ENCODE measurements around the gene TOMM7.
A peak's percentile ranks its signal among the peaks of the same experiment; 100 is the strongest.

Gene TOMM7

DNA sequence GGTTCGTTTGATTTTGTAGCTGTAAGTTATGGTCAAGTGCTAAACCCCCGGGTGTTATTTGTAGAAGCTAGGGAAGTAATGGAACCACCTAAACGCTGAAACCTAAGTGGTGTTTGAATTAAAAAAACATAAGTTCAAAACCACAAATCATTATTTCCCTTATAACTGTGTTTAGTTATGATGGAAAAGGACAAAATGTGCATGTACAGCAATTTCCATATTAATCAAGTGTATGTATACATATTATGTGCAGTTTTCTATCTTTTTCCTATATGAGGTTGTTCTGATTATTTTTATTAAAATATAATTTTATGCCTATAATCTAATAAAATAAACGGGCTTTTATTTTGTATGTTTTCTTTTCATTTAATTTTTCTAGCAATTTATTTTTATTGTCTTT is 49.8 kb downstream of the TOMM7 start:
- no peak for DNase-seq (ENCODE audit: low read depth)
- no peak overlapping the region for H3K4me3 ChIP-seq (ENCODE audit: low read depth, low read length)
- TF ChIP-seq, protein P1, sequence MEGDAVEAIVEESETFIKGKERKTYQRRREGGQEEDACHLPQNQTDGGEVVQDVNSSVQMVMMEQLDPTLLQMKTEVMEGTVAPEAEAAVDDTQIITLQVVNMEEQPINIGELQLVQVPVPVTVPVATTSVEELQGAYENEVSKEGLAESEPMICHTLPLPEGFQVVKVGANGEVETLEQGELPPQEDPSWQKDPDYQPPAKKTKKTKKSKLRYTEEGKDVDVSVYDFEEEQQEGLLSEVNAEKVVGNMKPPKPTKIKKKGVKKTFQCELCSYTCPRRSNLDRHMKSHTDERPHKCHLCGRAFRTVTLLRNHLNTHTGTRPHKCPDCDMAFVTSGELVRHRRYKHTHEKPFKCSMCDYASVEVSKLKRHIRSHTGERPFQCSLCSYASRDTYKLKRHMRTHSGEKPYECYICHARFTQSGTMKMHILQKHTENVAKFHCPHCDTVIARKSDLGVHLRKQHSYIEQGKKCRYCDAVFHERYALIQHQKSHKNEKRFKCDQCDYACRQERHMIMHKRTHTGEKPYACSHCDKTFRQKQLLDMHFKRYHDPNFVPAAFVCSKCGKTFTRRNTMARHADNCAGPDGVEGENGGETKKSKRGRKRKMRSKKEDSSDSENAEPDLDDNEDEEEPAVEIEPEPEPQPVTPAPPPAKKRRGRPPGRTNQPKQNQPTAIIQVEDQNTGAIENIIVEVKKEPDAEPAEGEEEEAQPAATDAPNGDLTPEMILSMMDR (IDR thresholded peaks at IDR 0.05; ENCODE audit: low read depth, low read length, missing control alignments) = no peak

DNA sequence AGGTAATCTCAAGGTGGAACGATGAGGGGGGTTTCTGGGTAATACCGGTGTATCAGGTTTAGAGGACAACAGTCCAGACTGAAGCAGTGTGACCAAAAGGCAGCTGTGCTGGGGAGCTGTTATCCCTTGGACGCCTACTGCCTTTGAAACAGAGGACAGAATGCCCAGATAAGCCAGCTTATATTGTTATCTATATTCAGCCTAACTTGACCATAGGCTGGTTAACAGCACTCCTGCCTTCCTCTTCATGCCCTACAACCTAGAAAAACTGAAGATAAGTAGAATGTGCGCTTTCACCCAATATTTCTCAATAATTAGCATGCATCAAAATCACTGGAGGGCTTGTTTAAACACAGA is 50.8 kb downstream of the TOMM7 start:
- DNase-seq (ENCODE audit: low read depth) = no peak
- H3K4me3 ChIP-seq (ENCODE audit: low read depth, low read length) = no peak overlapping the region
- TF ChIP-seq, protein P1 (IDR thresholded peaks at IDR 0.05; ENCODE audit: low read depth, low read length, missing control alignments) = no peak

DNA sequence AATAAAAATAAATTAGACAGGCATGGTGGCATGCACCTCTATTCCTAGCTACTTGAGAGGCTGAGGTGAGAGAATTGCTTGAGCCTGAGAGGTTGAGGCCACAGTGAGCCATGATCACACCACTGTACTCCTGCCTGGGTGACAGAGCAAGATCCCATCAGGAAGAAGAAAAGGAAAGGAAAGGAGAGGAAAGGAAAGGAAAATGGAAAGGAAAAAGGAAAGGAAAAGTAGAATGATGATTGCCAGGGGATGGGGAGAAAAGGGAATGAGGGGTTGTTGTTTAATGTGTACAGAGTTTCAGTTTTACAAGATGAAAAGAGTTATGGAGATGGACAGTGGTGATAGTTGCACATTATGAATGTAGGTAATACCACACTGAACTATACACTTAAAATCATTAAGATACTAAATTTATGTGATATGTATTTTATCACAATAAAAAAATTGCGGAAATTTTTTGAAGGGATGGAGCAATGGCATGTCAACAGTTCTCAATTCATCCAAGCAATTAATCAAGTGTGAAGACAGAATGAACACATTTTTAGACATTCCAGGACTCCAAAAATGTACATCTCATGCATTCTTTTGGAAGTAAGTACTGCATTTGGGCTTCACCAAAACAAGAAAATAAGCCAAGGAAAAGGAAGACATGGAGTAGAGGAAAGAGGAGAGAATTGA is 51.3 kb downstream of the TOMM7 start:
- no peak for DNase-seq (ENCODE audit: low read depth)
- no peak overlapping the region for H3K4me3 ChIP-seq (ENCODE audit: low read depth, low read length)
- TF ChIP-seq, protein P1 (IDR thresholded peaks at IDR 0.05; ENCODE audit: low read depth, low read length, missing control alignments) = no peak

DNA sequence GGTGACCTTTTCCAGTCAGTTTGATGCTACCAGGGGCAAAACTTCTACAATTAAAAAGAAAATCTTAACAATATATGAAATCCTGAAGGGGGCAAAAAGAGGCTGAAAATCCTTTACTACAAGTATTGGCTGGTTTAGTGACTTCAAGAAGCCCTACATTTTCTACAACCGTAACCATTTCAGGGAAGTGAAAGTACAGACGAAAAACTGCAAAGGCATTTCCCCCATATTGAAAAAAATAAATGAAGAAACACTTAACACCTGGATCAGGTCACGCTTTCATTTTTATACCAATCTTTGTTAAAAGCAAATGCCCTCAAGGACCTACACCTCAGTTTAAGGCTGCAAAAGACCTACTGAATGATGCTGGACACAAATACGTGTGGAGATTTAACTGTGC is 57.0 kb downstream of the TOMM7 start:
- peak; percentile 58 for DNase-seq (ENCODE audit: low read depth)
- TF ChIP-seq, protein P1 (IDR thresholded peaks at IDR 0.05; ENCODE audit: low read depth, low read length, missing control alignments) = no peak
- H3K4me3 ChIP-seq (ENCODE audit: low read depth, low read length) = no peak overlapping the region

Data from GM12864 (cell line).